Measurements from ENCODE around the gene LYPD6B. TPM values are rescaled to one million over a fixed set of nuclear protein-coding genes. Genes with fewer than 3 reads are reported as not detected.

LYPD6B gene
- total and polyA plus RNA-seq, 4 donors = 0.13 to 0.59 (median 0.14) TPM

- TF ChIP-seq, protein P1, sequence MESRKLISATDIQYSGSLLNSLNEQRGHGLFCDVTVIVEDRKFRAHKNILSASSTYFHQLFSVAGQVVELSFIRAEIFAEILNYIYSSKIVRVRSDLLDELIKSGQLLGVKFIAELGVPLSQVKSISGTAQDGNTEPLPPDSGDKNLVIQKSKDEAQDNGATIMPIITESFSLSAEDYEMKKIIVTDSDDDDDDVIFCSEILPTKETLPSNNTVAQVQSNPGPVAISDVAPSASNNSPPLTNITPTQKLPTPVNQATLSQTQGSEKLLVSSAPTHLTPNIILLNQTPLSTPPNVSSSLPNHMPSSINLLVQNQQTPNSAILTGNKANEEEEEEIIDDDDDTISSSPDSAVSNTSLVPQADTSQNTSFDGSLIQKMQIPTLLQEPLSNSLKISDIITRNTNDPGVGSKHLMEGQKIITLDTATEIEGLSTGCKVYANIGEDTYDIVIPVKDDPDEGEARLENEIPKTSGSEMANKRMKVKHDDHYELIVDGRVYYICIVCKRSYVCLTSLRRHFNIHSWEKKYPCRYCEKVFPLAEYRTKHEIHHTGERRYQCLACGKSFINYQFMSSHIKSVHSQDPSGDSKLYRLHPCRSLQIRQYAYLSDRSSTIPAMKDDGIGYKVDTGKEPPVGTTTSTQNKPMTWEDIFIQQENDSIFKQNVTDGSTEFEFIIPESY (IDR thresholded peaks at IDR 0.05) = no peak
- TF ChIP-seq FOXA1 (IDR thresholded peaks at IDR 0.05) (no peak), RXRA (IDR thresholded peaks at IDR 0.05) (no peak), JUND (IDR thresholded peaks at IDR 0.05) (no peak), MAX (IDR thresholded peaks at IDR 0.05) (no peak), HNF4A (conservative IDR thresholded peaks at IDR 0.05) (no peak)
These were observed 84.0 kb downstream of the LYPD6B start (continued) for GRCh38 chr2:149122516-149122915.

DNA sequence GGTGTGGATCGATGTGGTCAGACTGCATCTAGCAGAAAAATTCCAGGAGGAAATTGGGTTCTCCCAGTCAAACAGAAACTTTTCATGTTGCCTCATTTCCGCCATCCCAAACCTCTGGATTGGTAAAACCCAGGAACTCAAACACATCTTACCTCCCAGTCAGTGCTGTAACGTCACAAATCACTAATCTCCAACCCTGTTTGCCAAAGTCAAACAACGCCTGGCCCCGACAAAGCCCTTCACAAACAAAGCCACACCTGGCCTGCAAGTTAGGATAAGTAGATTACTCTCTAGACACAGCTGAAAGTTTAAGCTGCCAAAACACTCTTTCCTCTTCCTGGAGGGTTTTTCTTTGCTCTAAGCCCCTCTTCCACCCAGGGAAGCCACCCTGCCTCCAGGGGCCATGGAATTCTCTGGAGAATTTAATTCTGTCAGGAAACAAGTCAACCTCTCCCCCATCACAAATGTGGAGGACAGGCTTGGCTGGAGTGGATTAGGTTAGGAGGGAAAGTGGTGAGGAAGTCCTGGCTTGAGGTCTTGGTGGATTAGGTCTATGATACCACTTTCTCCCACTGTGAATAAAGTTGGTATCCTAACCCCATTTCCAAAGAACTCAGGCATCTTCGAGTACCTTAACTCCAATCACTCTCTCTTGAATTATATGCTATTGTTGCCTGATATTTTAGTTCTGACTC is 86.7 kb downstream of the LYPD6B start:
- peaks cover 0 to 3% (median 0%) of the 10 kb centered on the region in 4 donors for H3K27me3 ChIP-seq (ENCODE audit: control insufficient read depth in 4 of 4, insufficient read depth in 4 of 4, low read length in 3 of 4)
- H3K9me3 ChIP-seq (ENCODE audit: control insufficient read depth in 4 of 4, low read length in 3 of 4) = no peaks in the 10 kb centered on the region
- H3K4me1 ChIP-seq (ENCODE audit: control insufficient read depth in 4 of 4, insufficient read depth in 4 of 4, low read length in 3 of 4) = no peaks in the 10 kb centered on the region
- H3K27ac ChIP-seq (ENCODE audit: low read depth in 1 of 2, low read length in 2 of 2) = no peak overlapping the region
- WGBS = 41% methylated on average over 6 of the region's 6 CpGs
- H3K9ac ChIP-seq (ENCODE audit: low read depth in 1 of 2, low read length in 2 of 2) = no peak overlapping the region
- no peak overlapping the region for H3K4me3 ChIP-seq (ENCODE audit: low read depth in 1 of 3, low read length in 3 of 3)
- H3K36me3 ChIP-seq (ENCODE audit: control insufficient read depth in 4 of 4, insufficient read depth in 3 of 4, low read depth in 1 of 4, low read length in 3 of 4) = no peaks in the 10 kb centered on the region
- DNase-seq (ENCODE audit: low spot score) = no peak
- TF ChIP-seq SP1 (IDR thresholded peaks at IDR 0.05) (no peak), GABPA (IDR thresholded peaks at IDR 0.05 in 1 of 2, conservative IDR thresholded peaks at IDR 0.05 in 1 of 2) (no peak), MAX (IDR thresholded peaks at IDR 0.05) (no peak), EGR1 (IDR thresholded peaks at IDR 0.05; ENCODE audit: low read depth in 2 of 2) (no peak), HNF4A (conservative IDR thresholded peaks at IDR 0.05) (no peak), FOXA1 (IDR thresholded peaks at IDR 0.05) (no peak), FOXA2 (IDR thresholded peaks at IDR 0.05) (no peak), RAD21 (IDR thresholded peaks at IDR 0.05) (no peak), RXRA (IDR thresholded peaks at IDR 0.05) (no peak), HNF4G (IDR thresholded peaks at IDR 0.05) (no peak), ATF3 (IDR thresholded peaks at IDR 0.05) (no peak), NR2F2 (IDR thresholded peaks at IDR 0.05) (no peak)
- TF ChIP-seq, protein P1 (IDR thresholded peaks at IDR 0.05) = no peak
- TF ChIP-seq, protein P2, sequence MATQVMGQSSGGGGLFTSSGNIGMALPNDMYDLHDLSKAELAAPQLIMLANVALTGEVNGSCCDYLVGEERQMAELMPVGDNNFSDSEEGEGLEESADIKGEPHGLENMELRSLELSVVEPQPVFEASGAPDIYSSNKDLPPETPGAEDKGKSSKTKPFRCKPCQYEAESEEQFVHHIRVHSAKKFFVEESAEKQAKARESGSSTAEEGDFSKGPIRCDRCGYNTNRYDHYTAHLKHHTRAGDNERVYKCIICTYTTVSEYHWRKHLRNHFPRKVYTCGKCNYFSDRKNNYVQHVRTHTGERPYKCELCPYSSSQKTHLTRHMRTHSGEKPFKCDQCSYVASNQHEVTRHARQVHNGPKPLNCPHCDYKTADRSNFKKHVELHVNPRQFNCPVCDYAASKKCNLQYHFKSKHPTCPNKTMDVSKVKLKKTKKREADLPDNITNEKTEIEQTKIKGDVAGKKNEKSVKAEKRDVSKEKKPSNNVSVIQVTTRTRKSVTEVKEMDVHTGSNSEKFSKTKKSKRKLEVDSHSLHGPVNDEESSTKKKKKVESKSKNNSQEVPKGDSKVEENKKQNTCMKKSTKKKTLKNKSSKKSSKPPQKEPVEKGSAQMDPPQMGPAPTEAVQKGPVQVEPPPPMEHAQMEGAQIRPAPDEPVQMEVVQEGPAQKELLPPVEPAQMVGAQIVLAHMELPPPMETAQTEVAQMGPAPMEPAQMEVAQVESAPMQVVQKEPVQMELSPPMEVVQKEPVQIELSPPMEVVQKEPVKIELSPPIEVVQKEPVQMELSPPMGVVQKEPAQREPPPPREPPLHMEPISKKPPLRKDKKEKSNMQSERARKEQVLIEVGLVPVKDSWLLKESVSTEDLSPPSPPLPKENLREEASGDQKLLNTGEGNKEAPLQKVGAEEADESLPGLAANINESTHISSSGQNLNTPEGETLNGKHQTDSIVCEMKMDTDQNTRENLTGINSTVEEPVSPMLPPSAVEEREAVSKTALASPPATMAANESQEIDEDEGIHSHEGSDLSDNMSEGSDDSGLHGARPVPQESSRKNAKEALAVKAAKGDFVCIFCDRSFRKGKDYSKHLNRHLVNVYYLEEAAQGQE (IDR thresholded peaks at IDR 0.05) = no peak
- TF ChIP-seq, protein P3, sequence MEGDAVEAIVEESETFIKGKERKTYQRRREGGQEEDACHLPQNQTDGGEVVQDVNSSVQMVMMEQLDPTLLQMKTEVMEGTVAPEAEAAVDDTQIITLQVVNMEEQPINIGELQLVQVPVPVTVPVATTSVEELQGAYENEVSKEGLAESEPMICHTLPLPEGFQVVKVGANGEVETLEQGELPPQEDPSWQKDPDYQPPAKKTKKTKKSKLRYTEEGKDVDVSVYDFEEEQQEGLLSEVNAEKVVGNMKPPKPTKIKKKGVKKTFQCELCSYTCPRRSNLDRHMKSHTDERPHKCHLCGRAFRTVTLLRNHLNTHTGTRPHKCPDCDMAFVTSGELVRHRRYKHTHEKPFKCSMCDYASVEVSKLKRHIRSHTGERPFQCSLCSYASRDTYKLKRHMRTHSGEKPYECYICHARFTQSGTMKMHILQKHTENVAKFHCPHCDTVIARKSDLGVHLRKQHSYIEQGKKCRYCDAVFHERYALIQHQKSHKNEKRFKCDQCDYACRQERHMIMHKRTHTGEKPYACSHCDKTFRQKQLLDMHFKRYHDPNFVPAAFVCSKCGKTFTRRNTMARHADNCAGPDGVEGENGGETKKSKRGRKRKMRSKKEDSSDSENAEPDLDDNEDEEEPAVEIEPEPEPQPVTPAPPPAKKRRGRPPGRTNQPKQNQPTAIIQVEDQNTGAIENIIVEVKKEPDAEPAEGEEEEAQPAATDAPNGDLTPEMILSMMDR (IDR thresholded peaks at IDR 0.05; ENCODE audit: low read depth, low read length, missing input control) = no peak
